GM18951 (cell line): ENCODE measurements around the gene EXOC1.

Experiments used
- POLR2A ChIP-seq: IDR thresholded peaks from 4 replicates; pipeline ENCODE4 v1.6.1; 2011; ENCODE audit warnings: mild to moderate bottlenecking; ENCODE audit not compliant: insufficient read length, insufficient read depth; ENCODE audit errors: extremely low read depth
- in situ Hi-C: fragments of 300-500 bp; cut with MboI; formaldehyde crosslinking; loops from one replicate; pipeline ENCODE4 v1.12.0; 2022; ENCODE audit warnings: low sequenced_read_pairs, mixed read lengths, inconsistent platforms; ENCODE audit not compliant: unreplicated experiment

EXOC1 gene

DNA sequence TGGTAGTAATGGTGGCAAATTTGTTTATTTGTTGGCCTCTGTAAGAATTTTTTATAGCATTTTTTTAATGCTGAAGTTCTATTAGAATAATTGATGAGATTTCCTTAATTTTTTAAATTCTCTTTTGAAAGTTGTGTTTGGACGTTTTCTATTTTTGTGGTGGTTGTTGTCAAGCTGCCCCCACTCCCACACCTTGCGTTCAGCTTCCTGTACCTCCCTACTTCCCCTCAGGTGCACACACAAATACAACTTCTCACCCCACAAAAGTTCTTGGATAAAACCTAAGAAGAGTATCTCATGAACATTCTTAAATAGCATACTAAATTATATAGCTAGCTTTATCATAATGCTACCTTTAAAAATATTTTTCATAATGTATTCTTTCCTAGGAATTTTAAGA is 38.7 kb downstream of the EXOC1 start:
- no peak for TF ChIP-seq POLR2A
- in situ Hi-C loops, result no loop called here

- no peak for TF ChIP-seq POLR2A
- in situ Hi-C loops, result no loop called here
Observed at GRCh38 chr4:55896622-55897021, 43.2 kb downstream of the EXOC1 start.

DNA sequence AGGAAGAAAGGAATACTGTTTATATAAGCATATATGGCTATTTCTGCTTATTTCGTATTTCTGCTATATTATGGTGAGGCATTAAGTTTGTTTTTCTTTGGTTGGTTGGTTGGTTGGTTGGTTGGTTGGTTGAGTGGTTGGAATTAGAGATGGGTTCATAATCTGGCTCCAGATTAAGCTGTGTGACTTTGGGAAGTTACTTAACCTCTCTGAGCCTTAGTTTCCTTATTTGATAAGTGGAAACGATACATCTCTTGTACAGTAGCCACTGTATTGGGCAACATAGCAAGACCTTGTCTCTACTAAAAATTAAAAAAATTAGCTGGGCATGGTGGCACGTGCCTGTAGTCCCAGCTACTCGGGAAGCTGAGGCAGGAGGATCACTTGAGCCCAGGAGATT is 49.2 kb downstream of the EXOC1 start:
- no peak for TF ChIP-seq POLR2A
- in situ Hi-C loops, result no loop called here

DNA sequence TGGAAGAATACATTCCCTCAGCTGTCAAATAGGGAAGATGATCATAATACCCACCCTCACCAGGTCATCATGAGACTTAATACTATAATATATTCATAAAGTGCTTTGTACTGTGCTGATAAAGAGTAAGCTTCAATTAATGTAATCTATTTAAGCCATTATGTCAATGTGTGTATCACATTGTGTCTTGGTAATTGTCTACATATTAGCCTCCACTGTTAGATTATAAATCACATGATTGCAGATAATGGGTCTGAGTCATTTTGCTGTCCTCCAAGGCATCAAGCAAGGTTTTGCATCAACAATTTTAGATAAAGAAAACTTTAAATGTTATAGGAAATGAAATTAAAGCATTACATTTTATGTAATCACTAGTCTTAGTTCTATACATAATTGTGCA is 50.1 kb downstream of the EXOC1 start:
- no peak for TF ChIP-seq POLR2A
- in situ Hi-C loops, result no loop called here

- TF ChIP-seq POLR2A, result no peak
- in situ Hi-C loops, result no loop called here
Observed at GRCh38 chr4:55904576-55904975, 51.1 kb downstream of the EXOC1 start.

DNA sequence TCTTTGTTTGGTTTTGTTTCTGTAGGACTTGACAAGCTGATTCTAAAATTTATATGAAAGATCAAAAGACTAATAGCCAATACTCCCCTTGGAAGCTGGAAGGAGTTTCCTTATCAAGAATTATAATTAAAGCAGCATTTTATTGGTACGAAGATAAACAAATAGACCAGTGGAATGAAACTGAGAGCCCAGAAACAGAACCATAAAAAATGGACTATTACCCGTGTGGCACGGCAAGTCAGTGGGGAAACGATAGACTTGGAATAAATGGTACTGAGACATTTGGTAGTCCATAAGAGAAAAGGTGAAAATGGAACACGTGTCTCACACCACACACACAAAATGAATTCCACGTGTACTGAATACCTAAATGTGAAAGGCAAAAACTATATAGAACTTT is 52.9 kb downstream of the EXOC1 start:
- in situ Hi-C loops, result no loop called here

DNA sequence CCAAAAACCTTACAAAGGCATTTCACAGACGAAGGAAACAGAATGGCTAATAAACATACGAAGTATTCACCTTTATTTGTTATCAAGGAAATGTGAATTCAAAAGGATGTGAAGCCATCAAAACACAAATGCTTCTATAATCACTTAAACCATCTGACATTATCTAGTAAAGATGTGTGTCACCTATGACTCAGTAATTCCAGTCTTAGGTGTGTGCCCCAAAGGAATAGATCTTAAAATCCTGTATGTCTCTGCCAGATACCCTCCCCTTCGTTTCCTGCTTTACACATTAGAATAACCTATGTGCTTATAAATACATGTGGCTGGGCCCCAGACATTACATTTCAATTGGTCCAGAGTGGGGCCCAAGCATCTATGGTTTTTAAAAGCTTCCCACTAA is 53.5 kb downstream of the EXOC1 start:
- in situ Hi-C loops, result no loop called here

More for the DNA sequence above, 52.9 kb downstream of the EXOC1 start:
- no peak for TF ChIP-seq POLR2A

GRCh38 chr4:55907469-55907868 is 54.0 kb downstream of the EXOC1 start:
- TF ChIP-seq POLR2A, result no peak
- in situ Hi-C loops, result no loop called here

More for the DNA sequence above, 53.5 kb downstream of the EXOC1 start:
- no peak for TF ChIP-seq POLR2A

DNA sequence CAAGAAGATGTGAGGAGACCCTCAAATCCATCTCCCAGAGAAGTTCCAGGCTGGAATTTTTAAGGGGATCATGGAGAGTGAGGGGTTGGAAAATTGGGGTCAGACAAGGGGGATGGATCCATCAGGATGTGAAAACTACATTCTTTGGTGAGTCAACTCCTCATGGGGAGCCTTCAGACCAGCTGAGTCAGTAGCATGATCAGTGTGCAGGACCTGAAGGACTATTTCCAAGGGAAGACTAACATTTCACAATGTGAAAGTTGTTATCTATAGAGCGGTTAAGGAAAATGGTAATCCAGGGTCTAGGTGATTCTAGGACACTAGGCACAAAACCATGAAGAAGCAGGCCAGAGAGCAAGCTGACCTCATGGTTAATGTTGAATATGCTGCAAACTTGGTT is 56.7 kb downstream of the EXOC1 start:
- in situ Hi-C loops, result no loop called here
- no peak for TF ChIP-seq POLR2A

GRCh38 chr4:55912249-55912648 is 58.8 kb downstream of the EXOC1 start:
- TF ChIP-seq POLR2A, result no peak
- in situ Hi-C loops, result no loop called here

DNA sequence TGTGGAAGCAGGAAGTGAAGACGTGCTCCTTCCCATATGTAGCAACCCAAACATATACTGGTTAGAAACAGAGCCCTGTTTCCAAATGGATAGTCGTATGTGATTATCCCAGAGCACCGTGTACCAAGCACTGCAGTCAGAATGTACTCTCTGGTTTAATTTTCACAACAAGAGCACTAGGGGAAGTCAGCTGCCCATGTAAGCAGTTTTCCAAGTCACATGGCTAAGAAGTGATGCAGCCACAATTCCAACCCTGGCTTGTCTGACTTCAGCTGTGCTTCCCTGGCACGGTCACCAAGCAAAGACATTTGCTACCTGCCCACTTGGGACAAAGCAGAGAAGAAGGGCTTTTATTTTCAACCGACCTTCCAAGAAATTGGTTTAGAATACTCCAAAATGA is 67.1 kb downstream of the EXOC1 start:
- in situ Hi-C loops, result no loop called here
- no peak for TF ChIP-seq POLR2A

DNA sequence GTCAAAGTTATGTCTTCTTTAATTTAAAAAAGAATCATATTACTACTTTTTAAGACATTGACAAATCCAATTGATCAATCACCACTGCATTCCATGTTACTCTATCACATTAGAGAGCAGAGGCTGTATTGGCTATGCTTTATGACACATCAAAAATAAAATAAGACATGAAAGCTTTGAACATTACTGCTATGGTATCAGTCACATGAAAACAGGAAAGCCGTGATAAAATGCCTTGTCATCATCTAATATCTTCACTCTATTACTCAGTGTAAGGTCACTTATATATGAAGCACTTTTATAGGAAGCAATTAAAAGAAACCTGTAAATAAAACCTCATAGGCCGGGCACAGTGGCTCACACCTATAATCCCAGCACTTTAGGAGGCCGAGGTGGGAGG is 67.6 kb downstream of the EXOC1 start:
- TF ChIP-seq POLR2A, result no peak
- in situ Hi-C loops, result no loop called here

DNA sequence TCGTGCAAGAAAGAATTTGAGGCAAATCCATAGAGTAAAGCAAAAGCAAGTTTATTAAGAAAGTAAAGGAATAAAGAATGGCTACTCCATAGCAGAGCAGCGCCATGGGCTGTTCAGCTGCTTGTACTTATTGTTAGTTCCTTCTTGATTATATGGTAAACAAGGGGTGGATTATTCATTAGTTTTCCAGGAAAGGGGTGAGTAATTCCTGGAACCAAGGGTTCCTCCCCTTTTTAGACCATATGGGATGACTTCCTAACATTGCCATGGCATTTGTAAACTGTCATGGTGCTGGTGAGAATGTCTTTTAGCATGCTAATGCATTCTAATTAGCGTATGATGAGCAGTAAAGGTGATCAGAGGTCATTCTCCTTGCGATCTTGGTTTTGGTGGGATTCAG is 71.8 kb downstream of the EXOC1 start:
- in situ Hi-C loops, result no loop called here
- no peak for TF ChIP-seq POLR2A

DNA sequence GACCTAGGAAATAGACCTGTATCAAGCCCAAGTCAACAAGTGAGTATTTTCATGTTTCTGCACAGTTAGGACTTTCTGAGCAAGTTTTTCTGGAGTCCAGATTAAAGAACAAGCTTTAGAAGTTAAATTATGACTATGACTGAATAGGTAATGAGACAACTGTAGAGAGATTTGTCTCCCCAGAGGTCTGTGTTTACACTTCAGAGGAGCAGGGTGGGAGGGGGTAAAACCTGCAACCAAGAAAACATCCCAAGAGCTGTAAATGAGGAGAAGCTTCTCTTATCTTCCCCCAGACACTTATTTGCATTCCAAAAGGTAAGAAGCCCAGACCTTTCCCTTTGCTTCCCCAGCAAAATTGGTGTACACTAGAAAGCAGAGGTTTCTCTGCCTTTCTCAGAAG is 73.2 kb downstream of the EXOC1 start:
- in situ Hi-C loops, result no loop called here

DNA sequence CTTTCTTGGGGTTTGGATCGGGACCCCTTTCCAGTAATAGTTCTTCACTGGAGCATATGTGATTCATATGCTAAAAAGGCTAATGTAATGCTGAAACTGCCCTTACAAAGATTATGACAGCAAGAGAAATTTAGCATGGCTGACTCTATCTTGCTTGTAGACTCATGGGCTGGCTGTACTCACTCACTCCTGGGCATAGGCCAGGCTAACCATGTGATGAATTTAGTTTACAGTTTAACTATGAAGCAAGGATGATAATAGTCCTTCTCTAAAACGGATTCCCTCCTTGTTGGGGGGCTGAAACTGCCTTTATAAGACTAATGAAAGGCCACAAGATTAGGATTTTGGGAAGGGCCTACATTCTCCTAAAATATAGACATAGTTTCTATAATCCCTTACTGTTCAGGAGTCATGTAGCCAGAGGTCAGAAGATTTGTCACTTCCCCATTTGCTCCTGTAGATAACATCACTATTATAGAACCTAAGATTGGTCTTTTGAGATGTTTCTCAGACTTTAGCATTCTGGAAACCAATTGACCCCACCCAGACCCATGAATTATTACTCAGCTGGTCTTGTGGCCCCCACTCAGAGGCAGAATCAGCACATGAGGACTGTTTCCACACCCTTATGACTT is 74.5 kb downstream of the EXOC1 start:
- TF ChIP-seq POLR2A, result no peak
- in situ Hi-C loops, result no loop called here

More for the DNA sequence above, 73.2 kb downstream of the EXOC1 start:
- no peak for TF ChIP-seq POLR2A

GRCh38 chr4:55928846-55929245 is 75.4 kb downstream of the EXOC1 start:
- no peak for TF ChIP-seq POLR2A
- in situ Hi-C loops, result no loop called here

GRCh38 chr4:55931043-55931442 is 77.6 kb downstream of the EXOC1 start:
- in situ Hi-C loops, result no loop called here
- TF ChIP-seq POLR2A, result no peak
